Umbilical cord (tissue), 2 donors: ENCODE measurements around the gene ASTN2. TPM values are rescaled to one million over a fixed set of nuclear protein-coding genes. Genes with fewer than 3 reads are reported as not detected.
"Not testable (repeated sequence)": the region's sequence is repeated elsewhere in the genome, so short reads cannot be mapped to it uniquely, and the experiment has no call there.

Source experiments
- DNase-seq: peaks from one replicate; pipeline ENCODE4 v3.0.0-alpha.2; 2015; ENCODE audit warnings: low spot score
- total RNA-seq: library from RNA; depleted of rRNA; stranded (reverse); fragments of >200 nt; gene quantifications from one replicate; pipeline ENCODE4 v1.2.3, GENCODE V29; 2014; ENCODE audit warnings: low replicate concordance; ENCODE audit not compliant: insufficient read depth

Gene ASTN2
- total RNA-seq, 1 donor from 2014 or later, result 7.0 TPM

- DNase-seq, result no peak
These were observed 486.6 kb downstream of the ASTN2 start for GRCh38 chr9:116928289-116928688.

GRCh38 chr9:116927726-116928125, 487.1 kb downstream of the ASTN2 start:
- no peak for DNase-seq

GRCh38 chr9:116925121-116925520, 489.7 kb downstream of the ASTN2 start:
- DNase-seq, result no peak

GRCh38 chr9:116924462-116925110, 490.3 kb downstream of the ASTN2 start:
- no peak for DNase-seq

DNA sequence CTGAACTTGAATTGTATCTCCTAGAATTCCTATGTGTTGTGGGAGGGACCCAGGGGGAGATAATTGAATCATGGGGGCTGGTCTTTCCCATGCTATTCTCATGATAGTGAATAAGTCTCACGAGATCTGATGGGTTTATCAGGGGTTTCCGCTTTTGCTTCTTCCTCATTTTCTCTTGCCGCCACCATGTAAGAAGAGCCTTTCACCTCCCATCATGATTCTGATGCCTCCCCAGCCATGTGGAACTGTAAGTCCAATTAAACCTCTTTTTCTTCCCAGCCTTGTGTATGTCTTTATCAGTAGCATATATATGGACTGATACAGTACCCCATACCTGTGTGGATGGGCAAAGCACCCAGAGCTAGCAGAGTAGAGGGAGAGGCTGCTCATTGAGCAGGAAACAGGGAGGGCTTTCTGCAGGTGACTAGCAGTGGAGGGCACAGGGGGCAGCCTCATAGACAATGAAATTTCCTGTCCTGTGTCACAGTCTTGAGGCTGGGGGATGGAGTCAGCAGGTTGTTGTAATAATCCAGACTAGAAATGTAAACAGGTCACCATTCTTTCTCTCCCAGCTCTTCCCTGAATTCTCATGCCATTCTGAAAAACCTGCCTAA, 496.9 kb downstream of the ASTN2 start:
- not testable (repeated sequence) for DNase-seq

GRCh38 chr9:116913536-116913935, 501.3 kb downstream of the ASTN2 start:
- DNase-seq, result no peak

GRCh38 chr9:116910201-116910600, 504.7 kb downstream of the ASTN2 start:
- DNase-seq, result no peak

DNA sequence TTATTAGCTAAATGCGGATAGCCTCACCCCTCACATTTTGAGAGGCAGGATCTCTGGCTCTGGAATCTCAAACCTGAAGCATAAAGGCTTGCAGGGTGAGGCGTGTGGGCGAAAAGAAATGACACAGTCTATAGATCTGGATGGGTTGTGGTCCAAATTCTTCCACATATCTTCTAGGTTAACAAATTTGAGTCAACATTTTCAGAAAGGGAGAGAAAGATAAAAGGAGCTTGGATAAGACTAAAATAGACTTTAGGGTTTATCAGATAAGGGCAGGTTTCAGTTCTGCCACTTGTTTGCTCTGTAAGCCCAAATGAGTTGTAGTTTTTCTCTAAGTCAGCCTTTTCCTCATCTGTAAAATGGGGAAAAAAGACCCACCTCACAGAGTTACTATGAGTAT, 506.9 kb downstream of the ASTN2 start:
- no peak for DNase-seq

GRCh38 chr9:116905171-116905588, 509.7 kb downstream of the ASTN2 start:
- DNase-seq, result no peak

DNA sequence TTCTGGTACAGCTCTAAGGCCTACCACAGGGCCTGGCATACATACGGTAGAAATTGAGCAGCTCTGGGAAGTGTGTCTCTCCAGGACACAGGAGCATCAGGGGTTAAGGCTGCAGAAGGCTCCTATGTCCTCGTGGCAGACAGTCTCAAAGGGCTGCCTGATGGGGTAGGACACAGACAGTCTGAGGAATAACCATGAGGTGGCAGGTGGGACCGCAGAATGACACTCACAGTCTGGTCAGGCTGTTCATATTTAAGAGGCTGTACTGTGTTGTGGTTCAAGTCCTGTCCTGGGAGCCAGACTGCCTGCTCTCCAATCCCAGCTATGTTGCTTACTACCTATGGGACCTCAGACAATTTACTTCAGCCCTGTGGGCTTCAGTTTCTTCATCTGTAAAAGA, 510.7 kb downstream of the ASTN2 start:
- no peak for DNase-seq

GRCh38 chr9:116901260-116901659, 513.6 kb downstream of the ASTN2 start:
- DNase-seq, result no peak

DNA sequence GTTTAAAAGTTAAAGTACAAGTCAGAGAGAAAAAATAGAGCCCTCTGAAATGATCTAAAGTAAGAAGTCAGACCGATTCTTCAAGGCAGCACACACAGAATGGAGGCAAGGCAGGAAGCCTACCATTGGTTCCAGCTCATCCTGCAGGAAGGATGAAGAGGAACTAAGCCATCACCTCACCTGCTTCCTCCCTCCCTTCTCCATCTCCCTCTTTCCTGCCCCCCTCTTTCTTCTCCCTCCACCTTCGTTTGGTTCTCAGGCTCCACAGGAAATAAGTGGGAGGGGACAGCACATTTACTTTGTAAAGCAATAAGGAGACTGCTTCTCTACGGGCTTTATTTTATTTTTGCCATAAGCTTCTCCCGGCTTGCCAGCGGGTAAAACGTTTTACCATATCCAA, 514.3 kb downstream of the ASTN2 start:
- DNase-seq, result no peak

- no peak for DNase-seq
These were observed 514.9 kb downstream of the ASTN2 start for GRCh38 chr9:116900007-116900367.

- DNase-seq, result no peak
These were observed 515.4 kb downstream of the ASTN2 start for GRCh38 chr9:116899337-116900006.

DNA sequence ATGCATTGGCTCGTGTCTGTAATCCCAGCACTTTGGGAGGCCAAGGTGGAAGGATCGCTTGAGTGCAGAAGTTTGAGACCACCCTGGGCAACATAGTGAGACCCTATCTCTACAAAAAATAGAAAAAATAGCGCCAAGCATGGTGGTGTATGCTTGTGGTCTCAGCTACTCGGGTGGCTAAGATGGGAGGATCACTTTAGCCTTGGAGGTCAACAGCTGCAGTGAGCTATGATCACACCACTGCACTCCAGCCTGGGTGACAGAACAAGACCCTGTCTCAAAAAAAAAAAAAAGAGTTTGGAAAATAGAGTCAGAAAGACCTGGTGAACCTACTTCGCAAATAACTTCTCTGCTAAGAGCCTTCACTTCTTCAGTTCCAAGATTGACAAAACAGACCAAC, 516.7 kb downstream of the ASTN2 start:
- not testable (repeated sequence) for DNase-seq

DNA sequence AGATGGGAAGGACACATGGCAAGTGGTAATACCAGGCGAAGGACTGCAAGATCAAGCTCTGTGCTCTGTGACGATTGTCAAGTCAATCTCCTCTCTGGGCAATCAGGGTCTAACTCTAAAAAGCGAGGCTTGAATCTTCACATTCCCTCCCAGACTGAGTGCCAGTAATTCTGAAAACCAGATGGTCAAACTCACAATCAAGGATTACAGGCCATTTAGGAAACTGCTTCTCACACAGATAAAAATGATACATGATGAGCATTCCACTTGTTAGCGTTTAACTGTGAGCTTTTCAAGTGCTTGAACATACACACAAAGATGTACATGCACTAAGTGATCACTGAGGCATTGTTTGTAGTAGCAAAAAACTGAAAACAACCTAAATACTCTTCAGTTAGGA, 517.7 kb downstream of the ASTN2 start:
- no peak for DNase-seq

DNA sequence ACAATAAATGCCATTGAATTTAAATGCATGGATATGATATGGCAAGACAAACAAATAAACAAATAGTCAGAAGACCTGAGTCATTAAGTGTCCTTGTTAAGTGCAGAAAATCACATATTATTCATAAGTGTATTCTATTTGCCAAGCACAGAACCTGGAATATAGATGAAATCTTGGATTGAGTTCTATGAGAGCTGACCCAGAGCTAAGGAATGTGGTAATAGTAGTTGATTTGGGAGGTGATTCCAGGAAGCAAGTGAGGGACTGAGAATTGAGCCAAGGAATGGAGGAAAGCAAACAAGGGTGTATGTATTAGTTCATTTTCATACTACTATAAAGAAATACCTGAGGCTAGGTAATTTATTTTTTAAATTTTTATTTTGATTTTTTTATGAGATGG, 518.9 kb downstream of the ASTN2 start:
- DNase-seq, result no peak

DNA sequence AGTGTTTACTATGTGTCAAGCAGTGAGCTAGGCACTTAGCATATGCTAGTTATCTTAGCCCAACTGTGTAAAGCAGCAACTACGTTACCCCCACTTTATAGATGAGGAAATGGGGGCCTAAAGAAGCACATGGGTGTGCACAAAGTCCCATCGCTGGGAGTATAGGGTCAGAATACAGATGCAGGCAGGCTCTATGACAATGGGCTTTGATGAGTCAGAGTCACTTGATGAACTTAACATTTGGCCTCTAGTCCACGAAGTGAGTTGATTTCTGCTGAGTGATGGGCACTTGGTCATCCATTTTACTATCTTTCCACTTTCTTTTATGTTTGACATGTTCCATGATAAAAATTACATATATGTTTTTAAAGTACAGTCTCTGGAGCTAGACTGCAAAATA, 523.4 kb downstream of the ASTN2 start:
- no peak for DNase-seq

DNA sequence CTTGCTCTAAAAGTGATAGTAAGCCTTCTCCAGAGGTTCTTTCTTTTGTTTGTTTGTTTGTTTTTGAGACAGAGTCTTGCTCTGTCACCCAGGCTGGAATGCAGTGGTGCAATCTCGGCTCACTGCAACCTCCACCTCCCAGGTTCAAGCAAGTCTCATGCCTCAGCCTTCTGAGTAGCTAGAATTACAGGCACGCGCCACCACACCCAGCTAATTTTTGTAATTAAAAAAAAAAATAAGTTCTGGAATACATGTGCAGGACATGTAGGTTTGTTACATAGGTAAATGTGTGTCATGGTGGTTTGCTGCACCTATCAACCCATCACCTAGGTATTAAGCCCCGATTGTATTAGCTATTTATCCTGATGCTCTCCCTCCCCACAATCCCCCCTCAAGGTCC, 526.4 kb downstream of the ASTN2 start:
- DNase-seq, result not testable (repeated sequence)

- no peak for DNase-seq
These were observed 526.8 kb downstream of the ASTN2 start for GRCh38 chr9:116888066-116888465.

- no peak for DNase-seq
These were observed 531.2 kb downstream of the ASTN2 start for GRCh38 chr9:116883676-116884075.

DNA sequence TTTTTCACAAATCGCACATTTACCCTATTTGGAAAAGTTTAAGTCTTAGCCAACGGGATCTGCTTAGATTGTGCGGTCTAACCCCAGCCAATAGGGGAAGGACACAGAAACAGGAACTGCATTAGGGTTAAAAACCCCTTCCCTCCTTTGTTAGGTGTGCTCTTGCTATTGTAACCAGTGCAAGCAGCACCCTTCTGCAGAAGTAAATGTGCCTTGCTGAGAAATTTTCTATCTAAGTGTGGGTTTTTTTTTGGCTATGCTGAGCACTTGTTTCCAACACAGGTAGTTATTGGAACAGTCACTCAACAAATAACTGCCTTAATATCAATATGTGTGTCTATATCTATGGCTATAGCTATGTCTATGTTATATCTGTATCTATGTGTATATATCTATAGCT, 537.8 kb downstream of the ASTN2 start:
- no peak for DNase-seq

GRCh38 chr9:116875576-116875975, 539.3 kb downstream of the ASTN2 start:
- no peak for DNase-seq
